Measurements from ENCODE around the gene AKAP1. TPM values are rescaled to one million over a fixed set of nuclear protein-coding genes. Genes with fewer than 3 reads are reported as not detected.

Gene AKAP1
- total and polyA plus RNA-seq, 3 donors from 2014 or later: 73.0 to 304 (median 224) TPM

GRCh38 chr17:57104461-57105175, 19.6 kb downstream of the AKAP1 start:
- intact Hi-C loops (cut with DNase I; ENCODE audit: low total_unique reads): no loop called here
- no peaks in the 10 kb centered on the region for H3K27me3 ChIP-seq
- H3K27ac ChIP-seq: no peak overlapping the region
- TF ChIP-seq CTCF (IDR thresholded peaks at IDR 0.05) (no peak), POLR2A (IDR thresholded peaks at IDR 0.05) (no peak)
- H3K4me1 ChIP-seq: no peaks in the 10 kb centered on the region
- no peak for DNase-seq
- H3K9me3 ChIP-seq: no peaks in the 10 kb centered on the region
- no peak overlapping the region for H3K4me3 ChIP-seq
- WGBS, 2 donors: 86 to 88% methylated on average over 7 of the region's 7 CpGs
- no peaks in the 10 kb centered on the region for H3K36me3 ChIP-seq (ENCODE audit: low read depth, missing control alignments)

- DNase-seq: no peak
- Histone ChIP-seq H3K4me1 (peaks cover 8% of the 10 kb centered on the region), H3K4me3 (no peak overlapping the region), H3K36me3 (ENCODE audit: low read depth, missing control alignments) (no peaks in the 10 kb centered on the region), H3K9me3 (no peaks in the 10 kb centered on the region), H3K27ac (no peak overlapping the region), H3K27me3 (no peaks in the 10 kb centered on the region)
- no peak for TF ChIP-seq POLR2A (IDR thresholded peaks at IDR 0.05)
- no peak for TF ChIP-seq CTCF (IDR thresholded peaks at IDR 0.05)
- intact Hi-C loops (cut with DNase I; ENCODE audit: low total_unique reads): no loop called here
- 93% methylated on average over 8 of the region's 8 CpGs for whole genome bisulfite sequencing, 2 donors
These were observed 20.5 kb downstream of the AKAP1 start for GRCh38 chr17:57105591-57105990.

GRCh38 chr17:57106107-57106835, 21.2 kb downstream of the AKAP1 start:
- Histone ChIP-seq H3K4me3 (no peak overlapping the region), H3K27ac (no peak overlapping the region), H3K4me1 (peaks cover 13% of the 10 kb centered on the region), H3K9me3 (no peaks in the 10 kb centered on the region), H3K27me3 (no peaks in the 10 kb centered on the region), H3K36me3 (ENCODE audit: low read depth, missing control alignments) (no peaks in the 10 kb centered on the region)
- WGBS, 2 donors: 92 to 96% methylated on average over 17 of the region's 17 CpGs
- intact Hi-C loops (cut with DNase I; ENCODE audit: low total_unique reads): no loop called here
- TF ChIP-seq CTCF (IDR thresholded peaks at IDR 0.05): no peak
- TF ChIP-seq POLR2A (IDR thresholded peaks at IDR 0.05): no peak
- DNase-seq: no peak

- 93 to 99% methylated on average over 14 of the region's 14 CpGs for WGBS, 2 donors
- Histone ChIP-seq H3K4me1 (peaks cover 13% of the 10 kb centered on the region), H3K27ac (no peak overlapping the region), H3K9me3 (no peaks in the 10 kb centered on the region), H3K4me3 (no peak overlapping the region), H3K27me3 (no peaks in the 10 kb centered on the region), H3K36me3 (ENCODE audit: low read depth, missing control alignments) (no peaks in the 10 kb centered on the region)
- TF ChIP-seq POLR2A (IDR thresholded peaks at IDR 0.05) (no peak), CTCF (IDR thresholded peaks at IDR 0.05) (no peak)
- no peak for DNase-seq
- intact Hi-C loops (cut with DNase I; ENCODE audit: low total_unique reads): no loop called here
These were observed 21.9 kb downstream of the AKAP1 start for GRCh38 chr17:57106836-57107497.
